Keratinocyte (primary cell): ENCODE results near the gene EYS. TPM values are rescaled to one million over a fixed set of nuclear protein-coding genes. Genes with fewer than 3 reads are reported as not detected.

ENCODE experiments used
- DNase-seq: peaks from one replicate; pipeline ENCODE4 v3.0.0-alpha.2; 2011; ENCODE audit warnings: low read depth, missing footprints, low spot score
- FAIRE-seq: peaks from 2 replicates; lab custom pipeline; 2011; peaks lifted over from hg19 to GRCh38; lab: Jason Lieb, UNC
- H2AFZ ChIP-seq: 2 replicates; pipeline ENCODE4 v1.6.0; 2012; ENCODE audit warnings: low read length, control low read depth, inconsistent platforms; ENCODE audit not compliant: control insufficient read depth
- H3K27ac ChIP-seq: 2 replicates; pipeline ENCODE4 v1.5.1; 2011; ENCODE audit warnings: low read length; ENCODE audit not compliant: control insufficient read depth, insufficient read depth
- H3K27me3 ChIP-seq: 3 replicates; pipeline ENCODE4 v1.6.0; 2011; ENCODE audit warnings: low read length; ENCODE audit not compliant: control insufficient read depth, insufficient read depth; ENCODE audit errors: extremely low read depth
- H3K36me3 ChIP-seq, 2 experiments: 2 replicates in 1 of 2; 3 replicates in 1 of 2; pipeline ENCODE4 v1.5.1; 2011; ENCODE audit warnings: low read length in 2 of 2, mild to moderate bottlenecking in 1 of 2; ENCODE audit not compliant: control insufficient read depth in 2 of 2, insufficient read depth in 2 of 2; ENCODE audit errors: extremely low read depth in 1 of 2
- H3K4me1 ChIP-seq: 3 replicates; pipeline ENCODE4 v1.5.1; 2011; ENCODE audit warnings: low read length; ENCODE audit not compliant: control insufficient read depth, insufficient read depth; ENCODE audit errors: extremely low read depth
- H3K4me2 ChIP-seq: 3 replicates; pipeline ENCODE4 v1.6.0; 2011; ENCODE audit warnings: low read depth, low read length; ENCODE audit not compliant: control insufficient read depth, insufficient read depth; ENCODE audit errors: extremely low read depth
- H3K4me3 ChIP-seq, 3 experiments: fragments of 200-600 bp in 1 of 3; sonication (generic) in 1 of 3; 2 replicates in 2 of 3; 3 replicates in 1 of 3; pipeline ENCODE4 v1.5.1; 2011 to 2016; ENCODE audit warnings: low read length in 3 of 3, mild to moderate bottlenecking in 3 of 3, control low read depth in 2 of 3, inconsistent platforms in 1 of 3, low read depth in 1 of 3, mixed read lengths in 1 of 3, mixed run types in 1 of 3, moderate library complexity in 1 of 3; ENCODE audit not compliant: control insufficient read depth in 2 of 3, insufficient read depth in 2 of 3; ENCODE audit errors: extremely low read depth in 1 of 3
- H3K79me2 ChIP-seq: 2 replicates; pipeline ENCODE4 v1.6.0; 2012; ENCODE audit warnings: low read length; ENCODE audit not compliant: control insufficient read depth, insufficient read depth
- H3K9ac ChIP-seq: 3 replicates; pipeline ENCODE4 v1.6.0; 2011; ENCODE audit warnings: low read length; ENCODE audit not compliant: control insufficient read depth, insufficient read depth; ENCODE audit errors: extremely low read depth
- H3K9me1 ChIP-seq: 3 replicates; pipeline ENCODE4 v1.6.0; 2011; ENCODE audit warnings: low read length; ENCODE audit not compliant: control insufficient read depth, insufficient read depth; ENCODE audit errors: extremely low read depth
- H3K9me3 ChIP-seq: 2 replicates; pipeline ENCODE4 v1.5.1; 2012; ENCODE audit warnings: low read depth, low read length; ENCODE audit not compliant: control insufficient read depth
- H4K20me1 ChIP-seq: 3 replicates; pipeline ENCODE4 v1.6.0; 2011; ENCODE audit warnings: low read length; ENCODE audit not compliant: control insufficient read depth, insufficient read depth; ENCODE audit errors: extremely low read depth
- EZH2 ChIP-seq: IDR thresholded peaks from one replicate; pipeline ENCODE4 v1.6.1; 2012; ENCODE audit warnings: inconsistent platforms, mild to moderate bottlenecking, low read length, moderate library complexity
- dilution Hi-C: fragments of 300-500 bp; cut with MboI; formaldehyde crosslinking; loops from one replicate; pipeline ENCODE4 v1.7.0; 2020; ENCODE audit warnings: low sequenced_read_pairs; ENCODE audit not compliant: extremely low pct_ligation_motif_present
- polyA plus RNA-seq, 5 experiments: library from polyadenylated mRNA; depleted of rRNA in 3 of 5; stranded (reverse) in 3 of 5; stranded (forward) in 1 of 5; unstranded in 1 of 5; fragments of >200 nt; gene quantifications; 1 replicate in 1 of 5; 2 replicates in 3 of 5; 3 replicates in 1 of 5; pipeline versions ENCODE4 v1.2.1 to v1.2.3, GENCODE V29; 2011 to 2012; ENCODE audit warnings: missing spikeins in 2 of 5, low read depth in 1 of 5, low replicate concordance in 1 of 5
- TF ChIP-seq, protein P1 (sequence below), 3 experiments: IDR thresholded peaks in 1 of 3; conservative IDR thresholded peaks in 1 of 3; optimal IDR thresholded peaks in 1 of 3; 2 replicates in 2 of 3; 3 replicates in 1 of 3; pipeline versions ENCODE3 to v1.5.1; 2011; ENCODE audit warnings: low read length in 3 of 3, mild to moderate bottlenecking in 3 of 3, moderate library complexity in 2 of 3, control low read depth in 1 of 3, inconsistent platforms in 1 of 3; ENCODE audit not compliant: insufficient read depth in 2 of 3; ENCODE audit errors: extremely low read depth in 1 of 3

EYS gene
- polyA plus RNA-seq, 1 donor (not counting 4 experiments of a cell fraction or from before 2014, with no cell fraction given): 0.34 TPM

DNA sequence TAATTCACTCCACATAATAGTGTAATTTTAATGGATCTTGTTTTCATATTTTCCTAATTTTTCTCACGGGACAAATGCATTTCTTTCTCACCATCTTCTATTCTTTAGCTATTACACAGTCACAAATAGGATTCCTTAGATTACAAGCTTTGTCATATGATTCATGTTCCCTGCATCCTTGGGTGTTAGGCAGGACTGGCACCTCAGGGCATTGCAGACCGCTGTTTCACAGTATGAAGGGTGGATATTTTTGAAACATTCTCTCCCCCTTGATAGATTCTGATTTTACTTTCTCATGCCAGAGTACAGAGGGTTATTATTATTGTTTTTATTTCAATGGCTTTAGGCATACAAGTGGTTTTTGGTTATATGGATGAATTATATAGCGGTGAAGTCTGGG lies 1469.0 kb downstream of the EYS start:
- TF ChIP-seq EZH2: no peak
- Histone ChIP-seq H3K4me3 (no peak overlapping the region), H3K27ac (no peak overlapping the region), H3K79me2 (no peaks in the 10 kb centered on the region), H3K4me2 (no peak overlapping the region), H3K9me1 (no peaks in the 10 kb centered on the region), H3K27me3 (no peaks in the 10 kb centered on the region), H3K4me1 (no peaks in the 10 kb centered on the region), H3K9me3 (no peaks in the 10 kb centered on the region), H2AFZ (no peak overlapping the region), H3K9ac (no peak overlapping the region), H3K36me3 (no peaks in the 10 kb centered on the region), H4K20me1 (no peaks in the 10 kb centered on the region)
- FAIRE-seq (no peak), DNase-seq (no peak)
- dilution Hi-C loops: no loop called here

DNA sequence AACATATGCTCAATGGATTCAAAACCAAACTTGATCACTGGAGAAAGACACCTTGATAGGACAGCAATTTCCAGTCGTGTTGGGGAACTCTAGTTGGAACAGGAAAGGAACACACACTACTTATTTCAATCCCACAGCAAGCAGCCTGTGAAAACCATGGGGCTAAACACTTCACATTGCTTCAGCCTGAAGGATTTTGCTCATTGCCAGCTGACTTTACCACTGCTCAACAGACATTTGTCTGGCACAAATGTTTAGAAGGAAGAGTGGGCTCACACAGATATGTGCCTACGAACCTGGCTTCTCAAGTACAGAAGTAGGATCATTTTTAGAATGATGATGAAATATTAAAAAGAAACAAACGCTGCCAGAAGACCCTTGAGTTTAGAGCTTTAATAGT lies 1473.3 kb downstream of the EYS start:
- Histone ChIP-seq H3K9ac (no peak overlapping the region), H2AFZ (no peak overlapping the region), H3K4me2 (no peak overlapping the region), H3K79me2 (no peaks in the 10 kb centered on the region), H3K9me1 (no peaks in the 10 kb centered on the region), H3K4me3 (no peak overlapping the region), H3K36me3 (no peaks in the 10 kb centered on the region), H3K4me1 (no peaks in the 10 kb centered on the region), H3K9me3 (no peaks in the 10 kb centered on the region), H3K27me3 (no peaks in the 10 kb centered on the region), H3K27ac (no peak overlapping the region), H4K20me1 (no peaks in the 10 kb centered on the region)
- dilution Hi-C loops: no loop called here
- FAIRE-seq (no peak), DNase-seq (no peak)
- TF ChIP-seq, protein P1, sequence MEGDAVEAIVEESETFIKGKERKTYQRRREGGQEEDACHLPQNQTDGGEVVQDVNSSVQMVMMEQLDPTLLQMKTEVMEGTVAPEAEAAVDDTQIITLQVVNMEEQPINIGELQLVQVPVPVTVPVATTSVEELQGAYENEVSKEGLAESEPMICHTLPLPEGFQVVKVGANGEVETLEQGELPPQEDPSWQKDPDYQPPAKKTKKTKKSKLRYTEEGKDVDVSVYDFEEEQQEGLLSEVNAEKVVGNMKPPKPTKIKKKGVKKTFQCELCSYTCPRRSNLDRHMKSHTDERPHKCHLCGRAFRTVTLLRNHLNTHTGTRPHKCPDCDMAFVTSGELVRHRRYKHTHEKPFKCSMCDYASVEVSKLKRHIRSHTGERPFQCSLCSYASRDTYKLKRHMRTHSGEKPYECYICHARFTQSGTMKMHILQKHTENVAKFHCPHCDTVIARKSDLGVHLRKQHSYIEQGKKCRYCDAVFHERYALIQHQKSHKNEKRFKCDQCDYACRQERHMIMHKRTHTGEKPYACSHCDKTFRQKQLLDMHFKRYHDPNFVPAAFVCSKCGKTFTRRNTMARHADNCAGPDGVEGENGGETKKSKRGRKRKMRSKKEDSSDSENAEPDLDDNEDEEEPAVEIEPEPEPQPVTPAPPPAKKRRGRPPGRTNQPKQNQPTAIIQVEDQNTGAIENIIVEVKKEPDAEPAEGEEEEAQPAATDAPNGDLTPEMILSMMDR (optimal IDR thresholded peaks at IDR 0.05 in 1 of 3, IDR thresholded peaks at IDR 0.05 in 1 of 3, conservative IDR thresholded peaks at IDR 0.05 in 1 of 3; ENCODE audit: extremely low read depth in 1 of 3, insufficient read depth in 2 of 3, low read length in 3 of 3): no peak
- TF ChIP-seq EZH2: no peak

DNA sequence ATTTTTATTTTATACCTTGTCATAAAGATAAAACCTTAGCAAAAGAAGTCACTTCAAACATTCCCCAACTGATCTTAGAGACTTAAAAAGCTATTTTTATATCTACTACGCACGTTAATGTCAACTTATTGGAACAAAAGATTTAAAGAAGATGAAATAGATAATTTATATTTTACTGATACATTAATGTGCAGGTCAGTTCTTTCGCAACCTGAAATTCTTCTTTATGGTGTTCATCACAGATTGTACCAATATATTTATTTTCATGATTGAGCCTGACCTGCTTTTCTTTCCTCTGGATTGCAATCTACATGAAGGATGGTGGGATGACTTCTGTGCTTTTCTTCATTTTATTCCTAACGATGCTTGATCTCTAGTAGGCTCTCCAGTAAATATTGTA lies 1475.1 kb downstream of the EYS start:
- Histone ChIP-seq H3K4me2 (no peak overlapping the region), H3K79me2 (no peaks in the 10 kb centered on the region), H3K4me3 (no peak overlapping the region), H2AFZ (no peak overlapping the region), H3K27ac (no peak overlapping the region), H3K36me3 (no peaks in the 10 kb centered on the region), H3K9ac (no peak overlapping the region), H3K4me1 (no peaks in the 10 kb centered on the region), H3K9me3 (no peaks in the 10 kb centered on the region), H3K27me3 (no peaks in the 10 kb centered on the region), H3K9me1 (no peaks in the 10 kb centered on the region), H4K20me1 (no peaks in the 10 kb centered on the region)
- DNase-seq: no peak
- FAIRE-seq: no peak
- TF ChIP-seq, protein P1 (optimal IDR thresholded peaks at IDR 0.05 in 1 of 3, IDR thresholded peaks at IDR 0.05 in 1 of 3, conservative IDR thresholded peaks at IDR 0.05 in 1 of 3; ENCODE audit: extremely low read depth in 1 of 3, insufficient read depth in 2 of 3, low read length in 3 of 3): no peak
- no peak for TF ChIP-seq EZH2
- dilution Hi-C loops: no loop called here
